K562 (cell line): Measurements from ENCODE around the gene NUAK1. TPM values are rescaled to one million over a fixed set of nuclear protein-coding genes. Genes with fewer than 3 reads are reported as not detected.

ENCODE experiments used
- ATAC-seq: fragments of 200-7000 bp; cut with Tn5 transposase; 3 replicates; pipeline ENCODE4 v1.9.1; 2020; ENCODE audit warnings: moderate library complexity
- BruUV-seq: library from RNA; stranded (reverse); fragments of 400-500 nt; replicated peaks from 2 replicates; lab custom pipeline; 2021; lab: Mats Ljungman, UMichigan
- CTCF ChIA-PET: fragments of 300-600 bp; formaldehyde crosslinking; extraction: SDS; loops from one replicate; lab custom pipeline; 2021; ENCODE audit warnings: low intra/inter-chr PET ratio; lab: Yijun Ruan, JAX
- POLR2A ChIA-PET: fragments of 300-600, 350-650 bp; sonication (Branson Sonifier 250); formaldehyde crosslinking; extraction: SDS; loops from one replicate; lab custom pipeline; 2021; ENCODE audit warnings: antibody characterized with exemption, inconsistent platforms; lab: Yijun Ruan, JAX
- DNase-seq, 4 experiments: peaks; one replicate each; pipeline versions ENCODE4 v3.0.0 to v3.0.0-alpha.2; 2011 to 2018; ENCODE audit warnings: low spot score in 3 of 4, mixed read lengths in 3 of 4; ENCODE audit errors: extremely low read depth in 1 of 4
- FAIRE-seq: peaks from 2 replicates; lab custom pipeline; 2011; peaks lifted over from hg19 to GRCh38; lab: Jason Lieb, UNC
- H2AFZ ChIP-seq: 2 replicates; pipeline ENCODE4 v1.6.0; 2011; ENCODE audit warnings: low read depth, low read length, control low read depth, inconsistent platforms
- H3K27ac ChIP-seq: fragments of 200-600 bp; 3 replicates; pipeline ENCODE4 v1.8.0; 2011; ENCODE audit warnings: low read depth, mild to moderate bottlenecking, control low read depth, inconsistent platforms, low read length, moderate library complexity, mixed read lengths; ENCODE audit errors: extremely low read depth
- H3K27me3 ChIP-seq, 2 experiments: fragments of 300-600 bp in 1 of 2; 2 replicates in 1 of 2; 3 replicates in 1 of 2; pipeline versions ENCODE4 v1.6.0 to v1.8.0; 2011; ENCODE audit warnings: inconsistent platforms in 2 of 2, low read length in 2 of 2, mild to moderate bottlenecking in 1 of 2, mixed read lengths in 1 of 2, moderate library complexity in 1 of 2; ENCODE audit not compliant: control insufficient read depth in 2 of 2, insufficient read depth in 2 of 2
- H3K36me3 ChIP-seq: fragments of 300-600 bp; 3 replicates; pipeline ENCODE4 v1.8.0; 2011; ENCODE audit warnings: mild to moderate bottlenecking, low read length, inconsistent platforms; ENCODE audit not compliant: control insufficient read depth, insufficient read depth
- H3K4me1 ChIP-seq, 2 experiments: fragments of 200-600 bp in 1 of 2; replicated peaks in 1 of 2; 2 replicates in 1 of 2; 3 replicates in 1 of 2; pipeline versions ENCODE4 v1.5.1 to v1.8.0; 2011; ENCODE audit warnings: inconsistent platforms in 2 of 2, low read length in 2 of 2, mild to moderate bottlenecking in 1 of 2, mixed read lengths in 1 of 2, moderate library complexity in 1 of 2; ENCODE audit not compliant: control insufficient read depth in 2 of 2, insufficient read depth in 2 of 2
- H3K4me2 ChIP-seq: 2 replicates; pipeline ENCODE4 v1.6.1; 2011; ENCODE audit warnings: low read length, control low read depth, inconsistent platforms, mixed read lengths; ENCODE audit not compliant: insufficient read depth
- H3K4me3 ChIP-seq: fragments of 200-600 bp; sonication (generic), shearing (Covaris generic); 2 replicates; pipeline ENCODE4 v1.5.1; 2016; ENCODE audit warnings: control low read depth, inconsistent platforms
- H3K79me2 ChIP-seq: fragments of 200-600 bp; 3 replicates; pipeline ENCODE4 v1.8.0; 2011; ENCODE audit warnings: low read length, inconsistent platforms; ENCODE audit not compliant: control insufficient read depth, insufficient read depth
- H3K9ac ChIP-seq, 2 experiments: 2 replicates each; pipeline versions ENCODE4 v1.6.0 to v1.6.1; 2011; ENCODE audit warnings: low read depth in 2 of 2, low read length in 2 of 2, control low read depth in 1 of 2, inconsistent platforms in 1 of 2, mild to moderate bottlenecking in 1 of 2, mixed read lengths in 1 of 2; ENCODE audit not compliant: insufficient read depth in 1 of 2
- H3K9me1 ChIP-seq: one replicate; pipeline ENCODE4 v1.6.0; 2011; ENCODE audit warnings: inconsistent platforms, mild to moderate bottlenecking, low read length, moderate library complexity; ENCODE audit not compliant: control insufficient read depth, insufficient read depth
- H3K9me3 ChIP-seq: replicated peaks from 2 replicates; pipeline ENCODE4 v1.5.1; 2011; ENCODE audit warnings: low read depth, low read length, inconsistent platforms; ENCODE audit not compliant: control insufficient read depth, insufficient read depth
- H4K20me1 ChIP-seq: replicated peaks from 2 replicates; pipeline ENCODE4 v1.6.1; 2011; ENCODE audit warnings: low read length, inconsistent platforms, mixed read lengths; ENCODE audit not compliant: control insufficient read depth, insufficient read depth
- C11orf30 ChIP-seq: fragments of 450-650 bp; IDR thresholded peaks from 2 replicates; pipeline ENCODE4 v1.6.1; 2016; ENCODE audit warnings: low read depth, mild to moderate bottlenecking
- CREB1 ChIP-seq, 2 experiments: sonication (generic) in 1 of 2; formaldehyde crosslinking in 1 of 2; IDR thresholded peaks; 2 replicates each; pipeline versions ENCODE4 v1.6.1 to v1.8.0; 2012 to 2022; ENCODE audit warnings: inconsistent platforms in 1 of 2, mild to moderate bottlenecking in 1 of 2, missing genetic modification reagents in 1 of 2, moderate library complexity in 1 of 2
- KLF10 ChIP-seq: fragments of 250-450 bp; sonication (Bioruptor Pico); IDR thresholded peaks from 2 replicates; pipeline ENCODE4 v1.6.1; 2021; ENCODE audit warnings: matching md5 sums
- POLR2G ChIP-seq: fragments of 200-400 bp; formaldehyde crosslinking; IDR thresholded peaks from 2 replicates; pipeline ENCODE4 v1.6.1; 2017; ENCODE audit warnings: low read depth, mild to moderate bottlenecking, antibody characterized with exemption, low read length, moderate library complexity
- RBM25 ChIP-seq: fragments of 200-400 bp; formaldehyde crosslinking; IDR thresholded peaks from 2 replicates; pipeline ENCODE4 v1.6.1; 2018; ENCODE audit warnings: low read length, low read depth, moderate library complexity; ENCODE audit not compliant: severe bottlenecking
- ZNF76 ChIP-seq: fragments of 250-450 bp; sonication (Bioruptor Pico); IDR thresholded peaks from 2 replicates; pipeline ENCODE4 v1.4.0; 2020; ENCODE audit warnings: mild to moderate bottlenecking, moderate library complexity, borderline replicate concordance
- WGBS: fragments of 100-300 bp; shearing (Covaris generic); methylation state at CpG from one replicate; pipeline ENCODE4 v1.1.6; 2016; ENCODE audit warnings: low coverage, mixed read lengths; ENCODE audit not compliant: insufficient coverage; ENCODE audit errors: missing lambda C conversion rate; 5-methylcytosine and 5-hydroxymethylcytosine counted together
- in situ Hi-C: fragments of 300-500 bp; cut with MboI; formaldehyde crosslinking; loops from 4 replicates; pipeline ENCODE4 v1.15.0; 2018; ENCODE audit warnings: inconsistent platforms, mixed read lengths
- intact Hi-C: fragments of 100-400 bp; cut with micrococcal nuclease; formaldehyde crosslinking; loops from 2 replicates; pipeline ENCODE4 v1.14.2; 2022
- polyA plus RNA-seq, 8 experiments: library from polyadenylated mRNA; depleted of rRNA in 4 of 8; stranded (reverse) in 5 of 8; unstranded in 3 of 8; fragments of >200 nt; fragmentation: Nextera tagmentation in 2 of 8; fragmentation: Illumina TruSeq in 1 of 8; extraction: Ambion mirVana in 2 of 8; extraction: Trizol in 1 of 8; gene quantifications; 2 replicates each; pipeline versions ENCODE4 v1.2.1 to v1.2.3, GENCODE V29; 2011 to 2014; ENCODE audit warnings: inconsistent platforms in 1 of 8, missing spikeins in 1 of 8
- total RNA-seq, 7 experiments: library from RNA; depleted of rRNA in 6 of 7; stranded (reverse); fragments of >200 nt in 6 of 7; fragmentation: Illumina TruSeq in 2 of 7; extraction: Trizol in 2 of 7; gene quantifications; 2 replicates each; pipeline versions ENCODE4 v1.2.1 to v1.2.3, GENCODE V29; 2011 to 2021; ENCODE audit warnings: low replicate concordance in 1 of 7

Gene NUAK1
- total and polyA plus RNA-seq, 9 of the 15 experiments (the other 6 are each of a cell fraction or from before 2014, with no cell fraction given), result 0.02 TPM; not detected in 8

DNA sequence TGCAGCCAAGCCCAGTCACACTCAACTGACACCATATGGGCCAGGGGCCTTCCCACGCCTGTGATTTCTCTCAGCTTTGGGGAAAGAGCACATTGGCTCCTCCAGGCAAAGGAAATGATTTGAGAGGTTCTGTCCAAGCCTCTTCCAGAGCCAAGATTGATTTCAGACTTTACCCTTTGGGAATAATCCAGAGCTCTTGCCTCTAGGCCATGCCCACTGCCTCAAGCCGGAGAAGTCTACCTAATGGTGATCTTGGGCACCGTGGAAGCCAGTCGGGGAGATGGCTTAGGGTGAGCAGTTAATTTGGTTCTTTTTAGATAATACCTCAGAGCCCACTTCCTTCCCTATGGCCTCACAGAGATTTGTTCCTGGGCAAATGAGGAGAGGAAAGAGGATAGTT is 45.0 kb upstream of the NUAK1 start:
- no TSS peak for BruUV-seq
- Histone ChIP-seq H3K9ac (no peak overlapping the region), H3K4me2 (no peak overlapping the region), H3K4me3 (no peak overlapping the region), H2AFZ (no peak overlapping the region), H3K9me3 (no peaks in the 10 kb centered on the region), H3K9me1 (no peaks in the 10 kb centered on the region), H3K4me1 (no peaks in the 10 kb centered on the region; a peak in 1 of 5 replicates), H3K27ac (no peak overlapping the region), H3K27me3 (peaks cover 0 to 7% of the 10 kb centered on the region in 2 experiments; a peak in 2 of 5 replicates), H3K79me2 (no peaks in the 10 kb centered on the region), H3K36me3 (no peaks in the 10 kb centered on the region), H4K20me1 (0 out of 2 replicates have a peak, but pooled peaks cover 3% of the 10 kb centered on the region)
- no peak for ATAC-seq
- TF ChIP-seq KLF10 (CRISPR knock-in tag) (no peak), C11orf30 (no peak)
- ChIA-PET POLR2A (no interaction called here), CTCF (no interaction called here)
- no peak for DNase-seq
- intact Hi-C loops (no loop called here), in situ Hi-C loops (no loop called here)
- no peak for FAIRE-seq
- 2% methylated on average over 4 of the region's 4 CpGs for WGBS

- ChIA-PET POLR2A (interaction anchor here (0.5 kb wide), 1 partner anchor 75 kb away, joined by 3 read pairs; no protein-coding TSS in a partner anchor), CTCF (no interaction called here)
- Histone ChIP-seq H3K4me3 (no peak overlapping the region), H3K4me2 (no peak overlapping the region), H3K4me1 (no peaks in the 10 kb centered on the region), H2AFZ (no peak overlapping the region), H3K79me2 (no peaks in the 10 kb centered on the region), H3K9ac (no peak overlapping the region), H3K9me3 (no peaks in the 10 kb centered on the region), H4K20me1 (no peaks in the 10 kb centered on the region), H3K36me3 (no peaks in the 10 kb centered on the region), H3K9me1 (no peaks in the 10 kb centered on the region), H3K27ac (no peak overlapping the region)
- ATAC-seq (no peak), DNase-seq (no peak), FAIRE-seq (no peak)
- no TSS peak for BruUV-seq
- TF ChIP-seq ZNF76 (no peak), CREB1 (IDR thresholded peaks at IDR 0.05) (no peak), CREB1 (CRISPR knock-in tag; IDR thresholded peaks at IDR 0.05) (no peak), POLR2G (no peak), RBM25 (peak; percentile 66)
- TF ChIP-seq, all 486 proteins: peak for 1
- peaks cover 3 to 23% of the 10 kb centered on the region in 2 experiments; a peak in 4 of 5 replicates for H3K27me3 ChIP-seq
- in situ Hi-C loops, result no loop called here
- intact Hi-C loops, result no loop called here
- 3% methylated on average over 6 of the region's 6 CpGs for WGBS
Measured at GRCh38 chr12:106181401-106182114, 42.8 kb upstream of the NUAK1 start.
